Mesenchymal stem cell (in vitro differentiated cells and primary cell): ENCODE measurements around the gene RABGAP1L.
"Not testable (repeated sequence)": the region's sequence is repeated elsewhere in the genome, so short reads cannot be mapped to it uniquely, and the experiment has no call there.

Experiments
- DNase-seq: peaks from one replicate; pipeline ENCODE4 v3.0.0-alpha.2; 2013
- H2AFZ ChIP-seq: one replicate; pipeline ENCODE4 v1.6.1; 2013; ENCODE audit warnings: low read depth, mild to moderate bottlenecking, control low read depth, inconsistent platforms, low read length, moderate library complexity
- H2AK5ac ChIP-seq: 2 replicates; pipeline ENCODE4 v1.6.1; 2013; ENCODE audit warnings: low read length, moderate library complexity, mild to moderate bottlenecking, inconsistent platforms; ENCODE audit not compliant: severe bottlenecking
- H2BK120ac ChIP-seq: one replicate; pipeline ENCODE4 v1.6.1; 2013; ENCODE audit warnings: low read depth, mild to moderate bottlenecking, inconsistent platforms, low read length, moderate library complexity
- H2BK12ac ChIP-seq, 2 experiments: one replicate each; pipeline ENCODE4 v1.6.1; 2013; ENCODE audit warnings: inconsistent platforms in 2 of 2, low read length in 2 of 2, mild to moderate bottlenecking in 2 of 2, moderate library complexity in 2 of 2, control low read depth in 1 of 2
- H2BK15ac ChIP-seq: one replicate; pipeline ENCODE4 v1.6.1; 2013; ENCODE audit warnings: mild to moderate bottlenecking, low read depth, inconsistent platforms; ENCODE audit not compliant: poor library complexity, severe bottlenecking
- H2BK5ac ChIP-seq: 2 replicates; pipeline ENCODE4 v1.6.1; 2013; ENCODE audit warnings: low read depth, mild to moderate bottlenecking, low read length, control low read depth, inconsistent platforms; ENCODE audit not compliant: poor library complexity, severe bottlenecking
- H3K14ac ChIP-seq, 2 experiments: one replicate each; pipeline ENCODE4 v1.6.1; 2013; ENCODE audit warnings: inconsistent platforms in 2 of 2, low read length in 2 of 2, control low read depth in 1 of 2, mild to moderate bottlenecking in 1 of 2, moderate library complexity in 1 of 2
- H3K18ac ChIP-seq, 2 experiments: one replicate each; pipeline ENCODE4 v1.6.1; 2013; ENCODE audit warnings: inconsistent platforms in 2 of 2, low read length in 2 of 2, control low read depth in 1 of 2, low read depth in 1 of 2, mild to moderate bottlenecking in 1 of 2
- H3K23ac ChIP-seq, 2 experiments: one replicate each; pipeline ENCODE4 v1.6.1; 2013; ENCODE audit warnings: inconsistent platforms in 2 of 2, low read length in 2 of 2, mild to moderate bottlenecking in 2 of 2, moderate library complexity in 2 of 2, control low read depth in 1 of 2
- H3K27ac ChIP-seq: 2 replicates; pipeline ENCODE4 v1.5.1; 2013; ENCODE audit warnings: mild to moderate bottlenecking, moderate library complexity, low read length, control low read depth, inconsistent platforms; ENCODE audit not compliant: poor library complexity, severe bottlenecking
- H3K27me3 ChIP-seq, 2 experiments: 2 replicates each; pipeline versions ENCODE4 v1.6.1 to v1.7.0; 2013; ENCODE audit warnings: low read length in 2 of 2, mild to moderate bottlenecking in 2 of 2, moderate library complexity in 2 of 2, control low read depth in 1 of 2, inconsistent platforms in 1 of 2; ENCODE audit not compliant: control insufficient read depth in 1 of 2, insufficient read depth in 1 of 2
- H3K36me3 ChIP-seq, 2 experiments: 2 replicates each; pipeline versions ENCODE4 v1.6.1 to v1.7.0; 2013; ENCODE audit warnings: low read length in 2 of 2, control low read depth in 1 of 2, inconsistent platforms in 1 of 2, low read depth in 1 of 2, mild to moderate bottlenecking in 1 of 2; ENCODE audit not compliant: insufficient read depth in 2 of 2, control insufficient read depth in 1 of 2
- H3K4ac ChIP-seq, 2 experiments: one replicate each; pipeline ENCODE4 v1.6.1; 2013; ENCODE audit warnings: inconsistent platforms in 2 of 2, low read length in 2 of 2, mild to moderate bottlenecking in 2 of 2, moderate library complexity in 2 of 2, control low read depth in 1 of 2, low read depth in 1 of 2
- H3K4me1 ChIP-seq: 2 replicates; pipeline ENCODE4 v1.6.1; 2013; ENCODE audit warnings: low read depth, low read length, control low read depth; ENCODE audit not compliant: control insufficient read depth, insufficient read depth
- H3K4me2 ChIP-seq: 2 replicates; pipeline ENCODE4 v1.6.1; 2013; ENCODE audit warnings: low read length, mild to moderate bottlenecking, inconsistent platforms; ENCODE audit not compliant: poor library complexity, severe bottlenecking
- H3K4me3 ChIP-seq, 2 experiments: 2 replicates each; pipeline versions ENCODE4 v1.5.1 to v1.7.0; 2013; ENCODE audit warnings: low read length in 2 of 2, mild to moderate bottlenecking in 2 of 2, control low read depth in 1 of 2, low read depth in 1 of 2; ENCODE audit not compliant: insufficient read depth in 1 of 2
- H3K79me1 ChIP-seq: replicated peaks from 2 replicates; pipeline ENCODE4 v1.6.1; 2013; ENCODE audit warnings: mild to moderate bottlenecking, control low read depth, low read length, inconsistent platforms; ENCODE audit not compliant: poor library complexity, severe bottlenecking
- H3K9ac ChIP-seq: 2 replicates; pipeline ENCODE4 v1.7.0; 2013; ENCODE audit warnings: mild to moderate bottlenecking, low read length, moderate library complexity
- H3K9me3 ChIP-seq: 2 replicates; pipeline ENCODE4 v1.7.0; 2013; ENCODE audit warnings: mild to moderate bottlenecking, low read length; ENCODE audit not compliant: control insufficient read depth
- H4K8ac ChIP-seq: one replicate; pipeline ENCODE4 v1.6.1; 2013; ENCODE audit warnings: inconsistent platforms, mild to moderate bottlenecking, low read length, moderate library complexity
- H4K91ac ChIP-seq: one replicate; pipeline ENCODE4 v1.6.1; 2013; ENCODE audit warnings: mild to moderate bottlenecking, low read length, inconsistent platforms
- WGBS: methylation state at CpG from one replicate; pipeline ENCODE4 v1.1.7; 2013; ENCODE audit warnings: mixed read lengths; 5-methylcytosine and 5-hydroxymethylcytosine counted together

The RABGAP1L gene

GRCh38 chr1:174576120-174576519 is 416.8 kb downstream of the RABGAP1L start:
- not testable (repeated sequence) for H2BK5ac ChIP-seq, H4K91ac ChIP-seq, H3K9ac ChIP-seq, H3K4ac ChIP-seq, H3K4me2 ChIP-seq, H2BK15ac ChIP-seq, H3K27me3 ChIP-seq, H3K4me3 ChIP-seq, H3K23ac ChIP-seq, H3K36me3 ChIP-seq, H4K8ac ChIP-seq, H3K18ac ChIP-seq, H2AK5ac ChIP-seq, H2BK120ac ChIP-seq, H2AFZ ChIP-seq, H3K79me1 ChIP-seq, DNase-seq, H3K27ac ChIP-seq, H3K4me1 ChIP-seq, H3K14ac ChIP-seq, H2BK12ac ChIP-seq
- whole genome bisulfite sequencing: 90% methylated on average over 6 of the region's 6 CpGs
- peaks cover 18% of the 10 kb centered on the region for H3K9me3 ChIP-seq

- no peaks in the 10 kb centered on the region for H3K27me3 ChIP-seq
- H4K91ac ChIP-seq: no peak overlapping the region
- H3K4me1 ChIP-seq: no peaks in the 10 kb centered on the region
- H2BK120ac ChIP-seq: no peak overlapping the region
- no peak overlapping the region for H3K4me3 ChIP-seq
- no peak overlapping the region for H2AFZ ChIP-seq
- H4K8ac ChIP-seq: no peak overlapping the region
- no peak overlapping the region for H3K4me2 ChIP-seq
- no peak overlapping the region for H3K4ac ChIP-seq
- peaks cover 18% of the 10 kb centered on the region for H3K9me3 ChIP-seq
- H3K27ac ChIP-seq: no peak overlapping the region
- no peak for DNase-seq
- no peak overlapping the region for H3K14ac ChIP-seq
- no peak overlapping the region for H2BK5ac ChIP-seq
- no peak overlapping the region for H3K18ac ChIP-seq
- H3K36me3 ChIP-seq: no peaks in the 10 kb centered on the region
- H2AK5ac ChIP-seq: no peak overlapping the region
- H3K79me1 ChIP-seq: no peaks in the 10 kb centered on the region
- no peak overlapping the region for H3K23ac ChIP-seq
- H2BK15ac ChIP-seq: no peak overlapping the region
- H3K9ac ChIP-seq: no peak overlapping the region
- H2BK12ac ChIP-seq: no peak overlapping the region
Observed at GRCh38 chr1:174577681-174578080, 418.4 kb downstream of the RABGAP1L start.

- Histone ChIP-seq H3K4me3 (no peak overlapping the region), H3K9me3 (peaks cover 8% of the 10 kb centered on the region), H2BK120ac (no peak overlapping the region), H3K4me1 (no peaks in the 10 kb centered on the region), H3K18ac (no peak overlapping the region), H3K27ac (no peak overlapping the region), H2BK15ac (no peak overlapping the region), H3K79me1 (no peaks in the 10 kb centered on the region), H3K9ac (no peak overlapping the region), H3K4me2 (no peak overlapping the region), H2BK12ac (no peak overlapping the region), H2BK5ac (no peak overlapping the region), H2AFZ (no peak overlapping the region), H3K23ac (no peak overlapping the region), H3K4ac (no peak overlapping the region), H3K27me3 (no peaks in the 10 kb centered on the region), H4K91ac (no peak overlapping the region), H2AK5ac (no peak overlapping the region), H3K36me3 (no peaks in the 10 kb centered on the region), H3K14ac (no peak overlapping the region), H4K8ac (no peak overlapping the region)
- no CpG with 5 or more reads among the region's 3 CpGs for WGBS
- DNase-seq: no peak
Observed at GRCh38 chr1:174580801-174581200, 421.5 kb downstream of the RABGAP1L start.

GRCh38 chr1:174583316-174583715 is 424.0 kb downstream of the RABGAP1L start:
- Histone ChIP-seq H3K9me3 (no peaks in the 10 kb centered on the region), H2BK12ac (no peak overlapping the region), H4K8ac (no peak overlapping the region), H3K14ac (no peak overlapping the region), H3K79me1 (no peaks in the 10 kb centered on the region), H3K4me2 (no peak overlapping the region), H2AFZ (no peak overlapping the region), H3K4me1 (no peaks in the 10 kb centered on the region), H3K9ac (no peak overlapping the region), H3K18ac (no peak overlapping the region), H3K27me3 (no peaks in the 10 kb centered on the region), H3K4me3 (no peak overlapping the region), H3K27ac (no peak overlapping the region), H2AK5ac (no peak overlapping the region), H3K4ac (no peak overlapping the region), H3K23ac (no peak overlapping the region), H3K36me3 (no peaks in the 10 kb centered on the region), H2BK120ac (no peak overlapping the region), H2BK15ac (no peak overlapping the region), H4K91ac (no peak overlapping the region), H2BK5ac (no peak overlapping the region)
- DNase-seq: no peak
- WGBS: 100% methylated on average over 1 of the region's 1 CpG
